IMR-90 (cell line): ENCODE data around the gene CXCL11. TPM values are rescaled to one million over a fixed set of nuclear protein-coding genes. Genes with fewer than 3 reads are reported as not detected.
A peak's percentile ranks its signal among the peaks of the same experiment; 100 is the strongest.

Experiments used
- ATAC-seq: fragments of 200-7000 bp; cut with Tn5 transposase; 2 replicates; pipeline ENCODE4 v1.9.1; 2020; ENCODE audit warnings: low read depth, mild to moderate bottlenecking, moderate library complexity
- BruUV-seq: library from RNA; stranded (reverse); fragments of 400-500 nt; replicated peaks from 2 replicates; lab custom pipeline; 2021; lab: Mats Ljungman, UMichigan
- CTCF ChIA-PET: fragments of 300-600 bp; formaldehyde crosslinking; extraction: SDS; loops from one replicate; lab custom pipeline; 2021; ENCODE audit warnings: antibody characterized with exemption; lab: Yijun Ruan, JAX
- POLR2A ChIA-PET: fragments of 300-600 bp; sonication (Branson Sonifier 250); formaldehyde crosslinking; loops from one replicate; lab custom pipeline; 2022; ENCODE audit warnings: antibody characterized with exemption; ENCODE audit not compliant: unreplicated experiment; lab: Charles Lee
- DNase-seq: peaks from one replicate; pipeline ENCODE4 v3.0.0; 2013
- H2AFZ ChIP-seq: replicated peaks from 2 replicates; pipeline ENCODE3; 2013; ENCODE audit warnings: low read length, mild to moderate bottlenecking; ENCODE audit not compliant: poor library complexity
- H2AK5ac ChIP-seq: 2 replicates; pipeline ENCODE4 v1.6.1; 2013; ENCODE audit warnings: low read depth, low read length, inconsistent platforms
- H2AK9ac ChIP-seq: replicated peaks from 2 replicates; pipeline ENCODE3; 2013; ENCODE audit warnings: mild to moderate bottlenecking, low read depth, low read length, moderate library complexity; ENCODE audit not compliant: poor library complexity
- H2BK120ac ChIP-seq: 2 replicates; pipeline ENCODE4 v1.6.1; 2013; ENCODE audit warnings: low read depth, low read length, inconsistent platforms
- H2BK15ac ChIP-seq: 3 replicates; pipeline ENCODE4 v1.6.1; 2013; ENCODE audit warnings: low read depth, low read length, inconsistent platforms
- H2BK20ac ChIP-seq: 2 replicates; pipeline ENCODE4 v1.6.1; 2013; ENCODE audit warnings: low read depth, mild to moderate bottlenecking, inconsistent platforms, low read length, moderate library complexity
- H2BK5ac ChIP-seq: 2 replicates; pipeline ENCODE4 v1.6.1; 2013; ENCODE audit warnings: mild to moderate bottlenecking, low read depth, low read length, inconsistent platforms; ENCODE audit not compliant: poor library complexity, severe bottlenecking
- H3K14ac ChIP-seq: replicated peaks from 2 replicates; pipeline ENCODE4 v1.6.1; 2013; ENCODE audit warnings: low read depth, low read length, inconsistent platforms
- H3K18ac ChIP-seq: 2 replicates; pipeline ENCODE4 v1.6.1; 2013; ENCODE audit warnings: low read depth, low read length, control low read depth
- H3K23ac ChIP-seq: 2 replicates; pipeline ENCODE4 v1.6.1; 2013; ENCODE audit warnings: low read depth, low read length, inconsistent platforms
- H3K27ac ChIP-seq: 2 replicates; pipeline ENCODE4 v1.5.1; 2013; ENCODE audit warnings: mild to moderate bottlenecking, control low read depth, low read length; ENCODE audit not compliant: insufficient read depth
- H3K27me3 ChIP-seq: 2 replicates; pipeline ENCODE4 v1.6.1; 2013; ENCODE audit warnings: low read length; ENCODE audit not compliant: control insufficient read depth, insufficient read depth
- H3K36me3 ChIP-seq: 2 replicates; pipeline ENCODE4 v1.6.1; 2013; ENCODE audit warnings: low read length, mixed read lengths; ENCODE audit not compliant: control insufficient read depth, insufficient read depth
- H3K4ac ChIP-seq: 2 replicates; pipeline ENCODE4 v1.6.1; 2013; ENCODE audit warnings: low read depth, low read length, inconsistent platforms
- H3K4me1 ChIP-seq: 2 replicates; pipeline ENCODE4 v1.6.1; 2013; ENCODE audit warnings: low read length, mixed read lengths; ENCODE audit not compliant: control insufficient read depth, insufficient read depth
- H3K4me2 ChIP-seq: 2 replicates; pipeline ENCODE4 v1.6.1; 2013; ENCODE audit warnings: low read depth, mild to moderate bottlenecking, control low read depth, low read length, moderate library complexity
- H3K4me3 ChIP-seq: 2 replicates; pipeline ENCODE4 v1.5.1; 2013; ENCODE audit warnings: low read depth, mild to moderate bottlenecking, control low read depth, low read length, moderate library complexity; ENCODE audit not compliant: insufficient read depth
- H3K56ac ChIP-seq: 2 replicates; pipeline ENCODE4 v1.6.1; 2013; ENCODE audit warnings: low read length, inconsistent platforms; ENCODE audit not compliant: insufficient read depth; ENCODE audit errors: extremely low read depth
- H3K79me1 ChIP-seq, 2 experiments: 2 replicates each; pipeline ENCODE4 v1.6.1; 2013; ENCODE audit warnings: low read length in 2 of 2, inconsistent platforms in 1 of 2, low read depth in 1 of 2
- H3K9ac ChIP-seq: 2 replicates; pipeline ENCODE4 v1.6.1; 2013; ENCODE audit warnings: low read depth, low read length, control low read depth
- H3K9me1 ChIP-seq: 2 replicates; pipeline ENCODE4 v1.6.1; 2013; ENCODE audit warnings: low read length, inconsistent platforms; ENCODE audit not compliant: insufficient read depth
- H3K9me3 ChIP-seq: 2 replicates; pipeline ENCODE4 v1.6.1; 2013; ENCODE audit warnings: low read length; ENCODE audit not compliant: control insufficient read depth, insufficient read depth
- H4K20me1 ChIP-seq: 2 replicates; pipeline ENCODE4 v1.6.1; 2013; ENCODE audit warnings: low read length, inconsistent platforms; ENCODE audit not compliant: insufficient read depth
- H4K5ac ChIP-seq: 2 replicates; pipeline ENCODE4 v1.6.1; 2013; ENCODE audit warnings: mild to moderate bottlenecking, low read depth, low read length, control low read depth
- H4K8ac ChIP-seq, 2 experiments: 2 replicates each; pipeline ENCODE4 v1.6.1; 2013; ENCODE audit warnings: low read depth in 2 of 2, low read length in 2 of 2, control low read depth in 1 of 2, inconsistent platforms in 1 of 2
- H4K91ac ChIP-seq: 2 replicates; pipeline ENCODE4 v1.6.1; 2013; ENCODE audit warnings: low read depth, low read length, inconsistent platforms; ENCODE audit not compliant: insufficient read depth
- BHLHE40 ChIP-seq: fragments of 150-350 bp; IDR thresholded peaks from 2 replicates; pipeline ENCODE4 v1.6.1; 2016; ENCODE audit warnings: mild to moderate bottlenecking, low read depth, low read length
- CEBPB ChIP-seq: IDR thresholded peaks from 2 replicates; pipeline ENCODE4 v1.6.1; 2012; ENCODE audit warnings: low read depth, low read length, improper control_type of control experiment
- CHD1 ChIP-seq: IDR thresholded peaks from 2 replicates; pipeline ENCODE4 v1.6.1; 2012; ENCODE audit warnings: low read depth, low read length, improper control_type of control experiment
- FOS ChIP-seq: fragments of 150-350 bp; IDR thresholded peaks from 2 replicates; pipeline ENCODE4 v1.6.1; 2016; ENCODE audit warnings: low read depth, low read length
- MAZ ChIP-seq: IDR thresholded peaks from 2 replicates; pipeline ENCODE4 v1.6.1; 2012; ENCODE audit warnings: low read depth, mild to moderate bottlenecking, low read length, improper control_type of control experiment, moderate library complexity, borderline replicate concordance
- MXI1 ChIP-seq: IDR thresholded peaks from 2 replicates; pipeline ENCODE4 v1.6.1; 2012; ENCODE audit warnings: low read depth, mild to moderate bottlenecking, low read length, moderate library complexity, borderline replicate concordance
- NFE2L2 ChIP-seq: fragments of 150-350 bp; IDR thresholded peaks from 2 replicates; pipeline ENCODE4 v1.6.1; 2016; ENCODE audit warnings: low read depth, mild to moderate bottlenecking, low read length
- POLR2A ChIP-seq: IDR thresholded peaks from 2 replicates; pipeline ENCODE4 v1.6.1; 2012; ENCODE audit warnings: mild to moderate bottlenecking, low read depth, low read length
- RFX5 ChIP-seq: IDR thresholded peaks from 2 replicates; pipeline ENCODE4 v1.8.0; 2012; ENCODE audit warnings: low read depth, mild to moderate bottlenecking, low read length, moderate library complexity
- SMC3 ChIP-seq: fragments of 150-350 bp; IDR thresholded peaks from 2 replicates; pipeline ENCODE4 v1.6.1; 2016; ENCODE audit warnings: low read depth, mild to moderate bottlenecking, antibody characterized with exemption, low read length, moderate library complexity
- WGBS, 2 experiments: methylation state at CpG; one replicate each; pipeline versions ENCODE4 v1.1.5 to v1.1.7; 2013; ENCODE audit warnings: missing lambda C conversion rate in 2 of 2; ENCODE audit not compliant: insufficient read length in 1 of 2; ENCODE audit errors: extremely low coverage in 2 of 2; 5-methylcytosine and 5-hydroxymethylcytosine counted together
- dilution Hi-C: fragments of 300-500 bp; cut with HindIII; formaldehyde crosslinking; loops from one replicate; pipeline ENCODE4 v1.14.3; 2018; ENCODE audit warnings: low sequenced_read_pairs; ENCODE audit not compliant: unreplicated experiment
- in situ Hi-C: fragments of 300-500 bp; cut with MboI; formaldehyde crosslinking; loops from 3 replicates; pipeline ENCODE4 v1.14.3; 2019; ENCODE audit warnings: low sequenced_read_pairs, inconsistent platforms, mixed read lengths
- intact Hi-C: fragments of 100-400 bp; cut with micrococcal nuclease; formaldehyde crosslinking; loops from 2 replicates; pipeline ENCODE4 v1.10.0; 2022
- polyA plus RNA-seq, 3 experiments: library from polyadenylated mRNA; depleted of rRNA; stranded (reverse); fragments of >200 nt; gene quantifications; 2 replicates each; pipeline ENCODE4 v1.2.3, GENCODE V29; 2012; ENCODE audit warnings: low replicate concordance in 1 of 3
- total RNA-seq: library from RNA; depleted of rRNA; stranded (reverse); fragments of >200 nt; gene quantifications from 2 replicates; pipeline ENCODE4 v1.2.3, GENCODE V29; 2012
- TF ChIP-seq, protein P1 (sequence below): fragments of 150-350 bp; IDR thresholded peaks from 2 replicates; pipeline ENCODE4 v1.6.1; 2017; ENCODE audit warnings: mild to moderate bottlenecking, antibody characterized with exemption, low read length, low read depth

CXCL11 gene
- total and polyA plus RNA-seq, 2 of the 4 experiments (the other 2 are of a cell fraction), result under 0.01 TPM; not detected in 1

DNA sequence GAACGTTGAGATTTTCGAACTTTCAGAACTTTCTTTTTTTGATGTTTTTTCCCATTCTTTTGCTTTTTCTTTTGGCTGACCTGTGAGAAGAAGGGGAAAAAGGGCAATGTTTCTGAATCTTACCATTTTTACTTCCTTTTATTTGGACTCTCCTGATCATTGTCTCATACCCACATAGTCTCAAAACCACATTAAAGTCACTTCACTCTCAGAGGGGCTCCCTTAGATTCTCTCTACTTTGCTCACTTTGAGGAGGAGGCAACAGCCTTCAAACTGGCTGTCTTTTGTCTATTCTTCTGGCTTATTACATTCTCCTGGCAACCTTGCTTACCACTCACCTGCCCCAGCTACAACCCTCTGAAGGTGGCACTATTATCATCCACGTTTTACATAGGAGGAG is 32.2 kb downstream of the CXCL11 start:
- Histone ChIP-seq H2BK120ac (no peak overlapping the region), H2BK5ac (no peak overlapping the region), H3K14ac (no peak overlapping the region), H3K27ac (no peak overlapping the region), H3K9ac (no peak overlapping the region), H3K4me3 (no peak overlapping the region), H2BK15ac (no peak overlapping the region; the same call in 2 of the 3 replicates), H2AK5ac (no peak overlapping the region), H2BK20ac (peak overlapping the region; percentile 38; the same call in 1 of the 2 replicates), H3K27me3 (0 out of 2 replicates have a peak, but pooled peaks cover 4% of the 10 kb centered on the region), H3K79me1 (no peaks in the 10 kb centered on the region), H2AK9ac (no peak overlapping the region), H3K9me3 (no peaks in the 10 kb centered on the region), H4K20me1 (no peaks in the 10 kb centered on the region), H3K18ac (no peak overlapping the region), H4K5ac (no peak overlapping the region), H3K56ac (no peak overlapping the region), H3K36me3 (no peaks in the 10 kb centered on the region), H3K4me1 (0 out of 2 replicates have a peak, but pooled peaks cover 2% of the 10 kb centered on the region), H3K4me2 (no peak overlapping the region), H2AFZ (no peak overlapping the region), H4K91ac (no peak overlapping the region), H3K9me1 (no peaks in the 10 kb centered on the region), H4K8ac (no peak overlapping the region), H3K4ac (no peak overlapping the region), H3K23ac (no peak overlapping the region)
- no peak for ATAC-seq
- ChIA-PET CTCF (no interaction called here), POLR2A (no interaction called here)
- no peak for DNase-seq
- dilution Hi-C loops (no loop called here), in situ Hi-C loops (no loop called here), intact Hi-C loops (no loop called here)
- no peak for TF ChIP-seq MXI1
- no peak for TF ChIP-seq MAZ
- TF ChIP-seq CEBPB, result no peak
- TF ChIP-seq POLR2A, result no peak
- TF ChIP-seq, protein P1, sequence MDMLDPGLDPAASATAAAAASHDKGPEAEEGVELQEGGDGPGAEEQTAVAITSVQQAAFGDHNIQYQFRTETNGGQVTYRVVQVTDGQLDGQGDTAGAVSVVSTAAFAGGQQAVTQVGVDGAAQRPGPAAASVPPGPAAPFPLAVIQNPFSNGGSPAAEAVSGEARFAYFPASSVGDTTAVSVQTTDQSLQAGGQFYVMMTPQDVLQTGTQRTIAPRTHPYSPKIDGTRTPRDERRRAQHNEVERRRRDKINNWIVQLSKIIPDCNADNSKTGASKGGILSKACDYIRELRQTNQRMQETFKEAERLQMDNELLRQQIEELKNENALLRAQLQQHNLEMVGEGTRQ, result no peak
- TF ChIP-seq SMC3, result no peak
- no peak for TF ChIP-seq NFE2L2
- TF ChIP-seq FOS, result no peak
- no peak for TF ChIP-seq BHLHE40
- no peak for TF ChIP-seq RFX5
- TF ChIP-seq CHD1, result no peak
- WGBS, 2 experiments, result no CpG with 5 or more reads among the region's 3 CpGs
- no TSS peak for BruUV-seq
